ENCODE data around the gene NUP62. TPM values are rescaled to one million over a fixed set of nuclear protein-coding genes. Genes with fewer than 3 reads are reported as not detected.

Gene NUP62
- total RNA-seq, 1 donor from 2014 or later: 38.8 TPM

GRCh38 chr19:49937750-49938381, 8.6 kb upstream of the NUP62 start:
- intact Hi-C loops (cut with DNase I): loop anchor here (1.0 kb wide), 1 partner anchor 45 kb away; no protein-coding TSS in a partner anchor
- TF ChIP-seq CTCF (IDR thresholded peaks at IDR 0.05): peak; percentile 90 to 97 (median 95)
- Histone ChIP-seq H3K36me3 (no peaks in the 10 kb centered on the region), H3K4me3 (peak overlapping the region in 1 of 2 donors; percentile 30), H3K9me3 (no peaks in the 10 kb centered on the region), H3K27me3 (no peaks in the 10 kb centered on the region), H3K4me1 (peaks cover 0 to 3% of the 10 kb centered on the region in 2 donors), H3K27ac (no peak overlapping the region)
- DNase-seq (ENCODE audit: low spot score in 2 of 2): peak in 1 of 2 donors; percentile 78

GRCh38 chr19:49936549-49936948, 7.2 kb upstream of the NUP62 start:
- Histone ChIP-seq H3K9me3 (no peaks in the 10 kb centered on the region), H3K4me1 (peaks cover 0 to 3% of the 10 kb centered on the region in 2 donors), H3K4me3 (no peak overlapping the region), H3K27ac (no peak overlapping the region), H3K36me3 (no peaks in the 10 kb centered on the region), H3K27me3 (no peaks in the 10 kb centered on the region)
- DNase-seq (ENCODE audit: low spot score in 2 of 2): no peak
- no peak for TF ChIP-seq CTCF (IDR thresholded peaks at IDR 0.05)
- intact Hi-C loops (cut with DNase I): no loop called here

- no peak for TF ChIP-seq CTCF (IDR thresholded peaks at IDR 0.05)
- no peak for DNase-seq (ENCODE audit: low spot score in 2 of 2)
- intact Hi-C loops (cut with DNase I): no loop called here
- no peak overlapping the region for H3K4me3 ChIP-seq
- H3K4me1 ChIP-seq: peaks cover 0 to 3% of the 10 kb centered on the region in 2 donors
- no peak overlapping the region for H3K27ac ChIP-seq
- H3K36me3 ChIP-seq: no peaks in the 10 kb centered on the region
- H3K27me3 ChIP-seq: no peaks in the 10 kb centered on the region
- no peaks in the 10 kb centered on the region for H3K9me3 ChIP-seq
Observed at GRCh38 chr19:49933643-49934042, 4.3 kb upstream of the NUP62 start.

- intact Hi-C loops (cut with DNase I): no loop called here
- DNase-seq (ENCODE audit: low spot score in 2 of 2): no peak
- Histone ChIP-seq H3K9me3 (no peaks in the 10 kb centered on the region), H3K4me1 (peaks cover 1 to 5% of the 10 kb centered on the region in 2 donors), H3K27ac (no peak overlapping the region), H3K27me3 (no peaks in the 10 kb centered on the region), H3K36me3 (no peaks in the 10 kb centered on the region), H3K4me3 (no peak overlapping the region)
- no peak for TF ChIP-seq CTCF (IDR thresholded peaks at IDR 0.05)
Observed at GRCh38 chr19:49932731-49933131, 3.4 kb upstream of the NUP62 start.

GRCh38 chr19:49932041-49932451, 2.7 kb upstream of the NUP62 start:
- Histone ChIP-seq H3K9me3 (no peaks in the 10 kb centered on the region), H3K27me3 (no peaks in the 10 kb centered on the region), H3K27ac (no peak overlapping the region), H3K4me1 (peaks cover 3 to 11% of the 10 kb centered on the region in 2 donors), H3K36me3 (peaks cover 0 to 3% of the 10 kb centered on the region in 2 donors), H3K4me3 (no peak overlapping the region)
- TF ChIP-seq CTCF (IDR thresholded peaks at IDR 0.05): no peak
- intact Hi-C loops (cut with DNase I): no loop called here
- DNase-seq (ENCODE audit: low spot score in 2 of 2): no peak
